HCT116 (cell line): ENCODE measurements around the gene PDCD6IP. TPM values are rescaled to one million over a fixed set of nuclear protein-coding genes. Genes with fewer than 3 reads are reported as not detected.
"Not testable (repeated sequence)": the region's sequence is repeated elsewhere in the genome, so short reads cannot be mapped to it uniquely, and the experiment has no call there.

Experiments used
- ATAC-seq: fragments of 200-7000 bp; cut with Tn5 transposase; 2 replicates; pipeline ENCODE4 v1.9.1; 2020; ENCODE audit warnings: mild to moderate bottlenecking, moderate library complexity
- BruUV-seq: library from RNA; stranded (reverse); fragments of 400-500 nt; replicated peaks from 2 replicates; lab custom pipeline; 2021; lab: Mats Ljungman, UMichigan
- CTCF ChIA-PET: fragments of 300-600 bp; sonication (Branson Sonifier 250); formaldehyde crosslinking; loops from one replicate; lab custom pipeline; 2021; ENCODE audit warnings: antibody characterized with exemption; lab: Charles Lee
- POLR2A ChIA-PET: fragments of 300-600, 350-600 bp; sonication (Branson Sonifier 250); formaldehyde crosslinking; loops from one replicate; lab custom pipeline; 2021; ENCODE audit warnings: antibody characterized with exemption; lab: Charles Lee
- RAD21 ChIA-PET, 2 experiments: fragments of 300-600 bp; sonication (Branson Sonifier 250); formaldehyde crosslinking; loops; one replicate each; lab custom pipeline; 2023; ENCODE audit warnings: low total read pairs in 2 of 2; ENCODE audit not compliant: uncharacterized antibody in 2 of 2, unreplicated experiment in 2 of 2, low non-redundant PET in 1 of 2; lab: Charles Lee
- DNase-seq: peaks from one replicate; pipeline ENCODE4 v3.0.0-alpha.2; 2010; ENCODE audit warnings: low read depth, low spot score
- H2AFZ ChIP-seq: fragments of 200-600 bp; shearing (Covaris generic), sonication (generic); 2 replicates; pipeline ENCODE4 v1.6.1; 2017; ENCODE audit warnings: low read depth, mixed run types, mixed read lengths, antibody characterized with exemption, low read length; ENCODE audit not compliant: poor library complexity, severe bottlenecking
- H3K27ac ChIP-seq: 2 replicates; pipeline ENCODE4 v1.5.1; 2012; ENCODE audit warnings: low read depth, low read length
- H3K27me3 ChIP-seq: fragments of 200-600 bp; sonication (generic); 2 replicates; pipeline ENCODE4 v1.6.1; 2016; ENCODE audit warnings: mixed run types, low read length, mixed read lengths; ENCODE audit not compliant: insufficient read depth
- H3K36me3 ChIP-seq, 2 experiments: fragments of 200-500 bp in 1 of 2; fragments of 200-600 bp in 1 of 2; sonication (Bioruptor generic) in 1 of 2; sonication (generic) in 1 of 2; 2 replicates each; pipeline versions ENCODE4 v1.5.1 to v1.6.1; 2014 to 2016; ENCODE audit warnings: low read length in 2 of 2, inconsistent platforms in 1 of 2, mixed read lengths in 1 of 2, mixed run types in 1 of 2; ENCODE audit not compliant: insufficient read depth in 2 of 2, control insufficient read depth in 1 of 2
- H3K4me1 ChIP-seq, 2 experiments: fragments of 200-600 bp in 1 of 2; sonication (generic) in 1 of 2; 2 replicates each; pipeline versions ENCODE4 v1.5.1 to v1.6.1; 2012 to 2017; ENCODE audit warnings: low read length in 2 of 2, inconsistent platforms in 1 of 2, mild to moderate bottlenecking in 1 of 2, mixed read lengths in 1 of 2, mixed run types in 1 of 2, moderate library complexity in 1 of 2; ENCODE audit not compliant: insufficient read depth in 2 of 2, control insufficient read depth in 1 of 2
- H3K4me2 ChIP-seq: fragments of 200-600 bp; sonication (generic); 2 replicates; pipeline ENCODE4 v1.6.1; 2017; ENCODE audit warnings: mixed run types, low read length, mixed read lengths
- H3K4me3 ChIP-seq, 2 experiments: fragments of 200-600 bp in 1 of 2; sonication (generic) in 1 of 2; replicated peaks in 1 of 2; 2 replicates each; pipeline ENCODE4 v1.5.1; 2011 to 2016; ENCODE audit warnings: low read length in 2 of 2, control low read depth in 1 of 2, low read depth in 1 of 2, mild to moderate bottlenecking in 1 of 2, mixed read lengths in 1 of 2, mixed run types in 1 of 2
- H3K79me2 ChIP-seq: fragments of 200-600 bp; sonication (generic); 2 replicates; pipeline ENCODE4 v1.6.1; 2017; ENCODE audit warnings: mild to moderate bottlenecking, mixed run types, low read length, moderate library complexity, mixed read lengths; ENCODE audit not compliant: insufficient read depth
- H3K9ac ChIP-seq: fragments of 200-600 bp; sonication (generic); 2 replicates; pipeline ENCODE4 v1.6.1; 2016; ENCODE audit warnings: low read length, mixed read lengths
- H3K9me2 ChIP-seq: fragments of 200-600 bp; sonication (generic), shearing (Covaris generic); 2 replicates; pipeline ENCODE4 v1.6.1; 2017; ENCODE audit warnings: mixed run types, mild to moderate bottlenecking, moderate library complexity; ENCODE audit not compliant: insufficient read depth
- H3K9me3 ChIP-seq, 2 experiments: fragments of 200-500 bp in 1 of 2; fragments of 200-600 bp in 1 of 2; sonication (Bioruptor generic) in 1 of 2; sonication (generic) in 1 of 2; 2 replicates each; pipeline ENCODE4 v1.6.1; 2014 to 2017; ENCODE audit warnings: low read length in 2 of 2, mixed read lengths in 2 of 2, inconsistent platforms in 1 of 2, low read depth in 1 of 2, mild to moderate bottlenecking in 1 of 2, mixed run types in 1 of 2, moderate library complexity in 1 of 2; ENCODE audit not compliant: control insufficient read depth in 1 of 2, insufficient read depth in 1 of 2
- H4K20me1 ChIP-seq: fragments of 200-600 bp; sonication (generic), shearing (Covaris generic); 2 replicates; pipeline ENCODE4 v1.6.1; 2017; ENCODE audit warnings: mixed run types, mild to moderate bottlenecking, moderate library complexity; ENCODE audit not compliant: insufficient read depth
- CBX3 ChIP-seq: IDR thresholded peaks from 2 replicates; pipeline ENCODE4 v1.6.1; 2012; ENCODE audit warnings: low read depth
- JUND ChIP-seq: IDR thresholded peaks from 2 replicates; pipeline ENCODE4 v1.6.1; 2012
- POLR2AphosphoS5 ChIP-seq: IDR thresholded peaks from 2 replicates; pipeline ENCODE4 v1.6.1; 2011; ENCODE audit warnings: mild to moderate bottlenecking, low read depth, low read length, moderate library complexity
- SRF ChIP-seq: IDR thresholded peaks from 2 replicates; pipeline ENCODE4 v1.6.1; 2012; ENCODE audit warnings: low read depth
- YY1 ChIP-seq: IDR thresholded peaks from 2 replicates; pipeline ENCODE4 v1.6.1; 2011; ENCODE audit warnings: low read length, low read depth, moderate library complexity, mild to moderate bottlenecking; ENCODE audit not compliant: insufficient replicate concordance; ENCODE audit errors: extremely low read depth
- ZFX ChIP-seq: fragments of 450-650 bp; IDR thresholded peaks from 2 replicates; pipeline ENCODE4 v1.6.1; 2017
- ZNF274 ChIP-seq: fragments of 200-500 bp; sonication (Bioruptor generic); IDR thresholded peaks from 2 replicates; pipeline ENCODE4 v1.6.1; 2014; ENCODE audit warnings: mild to moderate bottlenecking, low read depth, low read length, inconsistent platforms
- intact Hi-C: fragments of 100-400 bp; cut with micrococcal nuclease; formaldehyde crosslinking; loops from 2 replicates; pipeline ENCODE4 v1.10.0; 2022
- total RNA-seq: library from RNA; stranded (reverse); gene quantifications from one replicate; pipeline ENCODE4 v1.2.1, GENCODE V29; 2021; ENCODE audit not compliant: unreplicated experiment
- TF ChIP-seq, protein P1 (sequence below): IDR thresholded peaks from 2 replicates; pipeline ENCODE4 v1.6.1; 2012

PDCD6IP gene
- total RNA-seq, 1 experiment from 2014 or later: 241 TPM

DNA sequence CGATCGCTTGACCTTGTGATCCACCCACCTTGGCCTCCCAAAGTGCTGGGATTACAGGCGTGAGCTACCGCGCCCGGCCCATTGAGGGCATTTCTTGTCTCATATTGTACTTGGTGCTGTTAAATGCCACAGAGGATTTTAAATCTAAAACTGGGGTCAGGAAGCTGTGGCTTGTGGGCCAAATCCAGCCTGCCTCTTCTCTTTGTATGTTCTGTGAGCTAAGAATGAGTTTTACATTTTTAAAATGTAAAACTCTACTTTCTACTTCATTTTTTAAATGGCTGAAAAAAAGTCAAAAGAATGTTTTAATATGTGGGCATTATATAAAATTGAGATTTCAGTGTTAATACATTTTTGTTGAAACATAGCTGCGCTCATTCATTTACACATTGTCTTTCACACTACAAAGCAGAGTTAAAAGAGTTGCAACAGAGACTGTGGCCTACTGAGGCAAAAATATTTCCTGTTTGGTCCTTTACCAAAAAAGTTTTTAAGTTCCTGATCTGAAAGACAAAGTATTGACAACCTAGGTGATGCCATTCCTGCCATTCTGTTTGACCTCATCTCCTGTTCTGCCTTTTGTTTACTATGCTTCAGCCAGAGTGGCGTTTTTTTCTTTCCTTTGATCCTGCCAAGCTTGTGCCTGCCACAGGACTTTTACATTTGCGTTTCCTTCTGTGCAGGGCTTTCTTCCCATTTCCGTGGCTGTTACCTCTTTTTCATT is 50.4 kb downstream of the PDCD6IP start:
- Histone ChIP-seq H3K9me3 (no peaks in the 10 kb centered on the region), H2AFZ (no peak overlapping the region)
- TF ChIP-seq POLR2AphosphoS5 (no peak), SRF (no peak), ZFX (no peak), YY1 (no peak), ZNF274 (no peak), JUND (no peak), CBX3 (no peak)
- TF ChIP-seq, protein P1, sequence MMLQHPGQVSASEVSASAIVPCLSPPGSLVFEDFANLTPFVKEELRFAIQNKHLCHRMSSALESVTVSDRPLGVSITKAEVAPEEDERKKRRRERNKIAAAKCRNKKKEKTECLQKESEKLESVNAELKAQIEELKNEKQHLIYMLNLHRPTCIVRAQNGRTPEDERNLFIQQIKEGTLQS: no peak
- TF ChIP-seq, all 23 proteins: peak for 0
- Histone ChIP-seq H3K9me2 (no peaks in the 10 kb centered on the region), H3K27ac (no peak overlapping the region), H3K9ac (no peak overlapping the region), H3K36me3 (peaks cover 8% of the 10 kb centered on the region in 2 experiments; a peak in 3 of 4 replicates), H3K27me3 (no peaks in the 10 kb centered on the region), H3K4me3 (no peak overlapping the region), H3K4me2 (no peak overlapping the region), H3K4me1 (no peaks in the 10 kb centered on the region), H4K20me1 (no peaks in the 10 kb centered on the region), H3K79me2 (0 out of 2 replicates have a peak, but pooled peaks cover 6% of the 10 kb centered on the region)
- BruUV-seq: no TSS peak
- intact Hi-C loops: no loop called here
- ChIA-PET RAD21 (no interaction called here), CTCF (no interaction called here), POLR2A (no interaction called here)
- no peak for ATAC-seq
- DNase-seq: no peak

DNA sequence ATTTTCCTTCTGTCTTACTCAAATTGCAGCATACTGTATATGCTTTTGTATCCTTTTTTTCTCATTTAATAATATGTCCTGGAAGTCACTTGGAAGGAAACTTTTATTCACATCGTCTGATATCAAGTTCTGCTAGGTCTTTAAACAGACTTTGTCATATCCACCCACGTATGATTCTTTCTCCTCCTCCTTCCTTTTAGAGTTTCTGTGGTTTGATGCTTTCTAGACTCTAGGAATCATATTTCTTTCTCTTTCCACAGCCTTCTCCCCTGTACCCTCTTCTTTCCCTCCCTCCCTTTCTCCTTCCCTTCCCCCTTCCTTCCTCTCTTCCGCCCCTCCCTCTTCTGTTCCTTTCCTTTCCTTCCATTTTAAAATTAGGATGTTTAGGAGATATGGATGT is 52.2 kb downstream of the PDCD6IP start:
- intact Hi-C loops, H3K79me2 ChIP-seq, H4K20me1 ChIP-seq, H3K27ac ChIP-seq, H3K9me2 ChIP-seq, CTCF ChIA-PET, ATAC-seq, H3K4me2 ChIP-seq, H3K27me3 ChIP-seq, H3K9ac ChIP-seq, POLR2A ChIA-PET, H3K4me3 ChIP-seq, RAD21 ChIA-PET, H2AFZ ChIP-seq, BruUV-seq, DNase-seq, H3K9me3 ChIP-seq: not testable (repeated sequence)
- H3K36me3 ChIP-seq: peaks cover 5 to 10% of the 10 kb centered on the region in 2 experiments; a peak in 2 of 4 replicates
- peaks cover 0 to 17% of the 10 kb centered on the region in 2 experiments; a peak in 2 of 4 replicates for H3K4me1 ChIP-seq
